ENCODE data around the gene TMEM72. TPM values are rescaled to one million over a fixed set of nuclear protein-coding genes. Genes with fewer than 3 reads are reported as not detected.

TMEM72 gene
- total RNA-seq, 2 experiments from 2014 or later: not detected

Other genes starting within 250 kb of the TMEM72 start
- gene RASSF4, start 48.5 kb downstream of the TMEM72 start, total RNA-seq: 1 to 10 TPM; 1.0 to 1.3 TPM
- gene DEPP1, start 67.5 kb downstream of the TMEM72 start, total RNA-seq: under 1 TPM; 0.28 to 0.34 TPM
- gene ZNF22, start 89.6 kb downstream of the TMEM72 start, total RNA-seq: 10 to 100 TPM; 18.8 to 21.6 TPM

Measured in activated CD4-positive, alpha-beta T cell treated with anti-CD3 and anti-CD28 coated beads for 36 hours (primary cell).